Naive thymus-derived CD4-positive, alpha-beta T cell (primary cell): Measurements from ENCODE around the gene AP2M1. TPM values are rescaled to one million over a fixed set of nuclear protein-coding genes. Genes with fewer than 3 reads are reported as not detected.

Experiments
- ATAC-seq: fragments of 150-1000 bp; cut with Tn5 transposase; 2 replicates; pipeline ENCODE4 v1.10.0; 2021; ENCODE audit warnings: mild to moderate bottlenecking, moderate library complexity
- CTCF ChIA-PET: fragments of 350-600 bp; sonication (Branson Sonifier 250); formaldehyde crosslinking; loops from one replicate; lab custom pipeline; 2021; ENCODE audit warnings: antibody characterized with exemption; lab: Charles Lee
- POLR2A ChIA-PET: fragments of 350-600 bp; sonication (Branson Sonifier 250); formaldehyde crosslinking; loops from one replicate; lab custom pipeline; 2021; ENCODE audit warnings: antibody characterized with exemption, inconsistent platforms; lab: Charles Lee
- DNase-seq, 9 donors: peaks; one replicate each; pipeline versions ENCODE4 v3.0.0 to v3.0.0-alpha.2; 2020 to 2022; ENCODE audit warnings: mixed read lengths in 1 of 9
- H3K27ac ChIP-seq: one replicate; pipeline ENCODE4 v1.7.0; 2013; ENCODE audit warnings: mild to moderate bottlenecking, low read depth, low read length, moderate library complexity
- H3K27me3 ChIP-seq, 2 donors: one replicate each; pipeline ENCODE4 v1.7.0; 2013; ENCODE audit warnings: low read length in 2 of 2, mild to moderate bottlenecking in 2 of 2, moderate library complexity in 2 of 2; ENCODE audit not compliant: control insufficient read depth in 2 of 2, insufficient read depth in 2 of 2
- H3K36me3 ChIP-seq, 3 experiments: 1 replicate in 2 of 3; 2 replicates in 1 of 3; pipeline ENCODE4 v1.7.0; 2013; ENCODE audit warnings: low read length in 3 of 3, mild to moderate bottlenecking in 3 of 3, moderate library complexity in 1 of 3; ENCODE audit not compliant: insufficient read depth in 3 of 3, control insufficient read depth in 2 of 3
- H3K4me1 ChIP-seq, 2 donors: one replicate each; pipeline ENCODE4 v1.7.0; 2013; ENCODE audit warnings: low read length in 2 of 2, mild to moderate bottlenecking in 2 of 2, moderate library complexity in 1 of 2; ENCODE audit not compliant: control insufficient read depth in 2 of 2, insufficient read depth in 2 of 2
- H3K4me3 ChIP-seq: 2 replicates; pipeline ENCODE4 v1.7.0; 2013; ENCODE audit warnings: mild to moderate bottlenecking, low read length
- H3K9me3 ChIP-seq, 3 experiments: 1 replicate in 2 of 3; 2 replicates in 1 of 3; pipeline ENCODE4 v1.7.0; 2013; ENCODE audit warnings: low read length in 3 of 3; ENCODE audit not compliant: control insufficient read depth in 2 of 3
- H3K27ac Mint-ChIP-seq, 9 donors: one replicate each; pipeline ENCODE4 v1.8.0; 2020 to 2022; ENCODE audit warnings: mixed read lengths in 9 of 9, mild to moderate bottlenecking in 8 of 9, moderate library complexity in 5 of 9, inconsistent platforms in 2 of 9
- H3K27me3 Mint-ChIP-seq, 5 donors: one replicate each; pipeline ENCODE4 v1.8.0; 2021 to 2022; ENCODE audit warnings: mixed read lengths in 5 of 5, mild to moderate bottlenecking in 1 of 5
- H3K36me3 Mint-ChIP-seq, 5 donors: one replicate each; pipeline ENCODE4 v1.8.0; 2020 to 2022; ENCODE audit warnings: mixed read lengths in 5 of 5, mild to moderate bottlenecking in 3 of 5, inconsistent platforms in 1 of 5
- H3K4me1 Mint-ChIP-seq, 7 donors: one replicate each; pipeline ENCODE4 v1.8.0; 2020 to 2022; ENCODE audit warnings: mixed read lengths in 7 of 7, mild to moderate bottlenecking in 3 of 7, inconsistent platforms in 1 of 7
- H3K4me3 Mint-ChIP-seq, 10 donors: one replicate each; pipeline ENCODE4 v1.8.0; 2020 to 2022; ENCODE audit warnings: mild to moderate bottlenecking in 10 of 10, mixed read lengths in 10 of 10, moderate library complexity in 6 of 10, inconsistent platforms in 2 of 10
- H3K9me3 Mint-ChIP-seq, 11 donors: one replicate each; pipeline ENCODE4 v1.8.0; 2020 to 2022; ENCODE audit warnings: mixed read lengths in 11 of 11, mild to moderate bottlenecking in 4 of 11, inconsistent platforms in 1 of 11, moderate library complexity in 1 of 11
- intact Hi-C, 2 donors: fragments of 100-400 bp; cut with micrococcal nuclease; formaldehyde crosslinking; loops; one replicate each; pipeline ENCODE4 v1.15.1; 2023
- polyA plus RNA-seq, 2 donors: library from polyadenylated mRNA; unstranded; fragments of 300-500 nt; fragmentation: Illumina TruSeq; gene quantifications; one replicate each; pipeline ENCODE4 v1.2.3, GENCODE V29; 2021
- total RNA-seq, 6 experiments: library from RNA in 5 of 6; stranded (reverse) in 5 of 6; gene quantifications; 1 replicate in 5 of 6; 2 replicates in 1 of 6; pipeline ENCODE4 v1.2.3 and lab custom pipeline; 2021 to 2026

The AP2M1 gene
- total and polyA plus RNA-seq, 7 experiments from 2014 or later = 111 to 261 (median 188) TPM

GRCh38 chr3:184177767-184178306 lies 3.2 kb downstream of the AP2M1 start:
- no peaks in the 10 kb centered on the region for H3K27me3 Mint-ChIP-seq
- peak overlapping the region in 2 of 9 donors; percentile 38 to 43 for H3K27ac Mint-ChIP-seq
- Histone ChIP-seq H3K27me3 (no peaks in the 10 kb centered on the region), H3K9me3 (no peaks in the 10 kb centered on the region), H3K4me3 (no peak overlapping the region), H3K36me3 (peaks cover 18 to 66% (median 21%) of the 10 kb centered on the region in 3 experiments), H3K4me1 (peaks cover 18 to 20% of the 10 kb centered on the region in 2 donors), H3K27ac (no peak overlapping the region)
- POLR2A ChIA-PET = interaction anchor here (0.6 to 1.7 kb wide), 3 partner anchors 8 to 1383 kb away, joined by 3 to 9 read pairs (median 5); partner anchors contain the start of gene ABCF3
- peaks cover 3 to 31% (median 9%) of the 10 kb centered on the region in 5 donors for H3K36me3 Mint-ChIP-seq
- H3K4me3 Mint-ChIP-seq = peak overlapping the region in 5 of 10 donors; percentile 1 to 40 (median 36)
- no peaks in the 10 kb centered on the region for H3K9me3 Mint-ChIP-seq
- CTCF ChIA-PET = no interaction called here
- ATAC-seq (no peak), DNase-seq (no peak)
- intact Hi-C loops = loop anchor here in 1 of 2 donors (10.0 kb wide), 1 partner anchor 543 kb away; the partner anchor contains the start of gene KLHL24
- H3K4me1 Mint-ChIP-seq = peaks cover 14 to 46% (median 38%) of the 10 kb centered on the region in 7 donors

GRCh38 chr3:184178521-184179138 lies 4.0 kb downstream of the AP2M1 start:
- peaks cover 18 to 20% of the 10 kb centered on the region in 2 donors for H3K4me1 ChIP-seq
- Mint-ChIP-seq H3K4me1 (peaks cover 14 to 46% (median 38%) of the 10 kb centered on the region in 7 donors), H3K27me3 (no peaks in the 10 kb centered on the region), H3K9me3 (no peaks in the 10 kb centered on the region), H3K27ac (peak overlapping the region in 1 of 9 donors; percentile 65), H3K36me3 (peaks cover 4 to 34% (median 9%) of the 10 kb centered on the region in 5 donors), H3K4me3 (peak overlapping the region in 3 of 10 donors; percentile 34 to 40 (median 36))
- intact Hi-C loops = loop anchor here in 1 of 2 donors (10.0 kb wide), 1 partner anchor 544 kb away; the partner anchor contains the start of gene KLHL24
- ChIA-PET POLR2A (interaction anchor here (0.6 kb wide), 1 partner anchor 1383 kb away, joined by 5 read pairs; no protein-coding TSS in a partner anchor), CTCF (no interaction called here)
- H3K36me3 ChIP-seq = peaks cover 18 to 74% (median 24%) of the 10 kb centered on the region in 3 experiments
- no peaks in the 10 kb centered on the region for H3K9me3 ChIP-seq
- no peak for DNase-seq
- ATAC-seq = no peak
- no peak overlapping the region for H3K4me3 ChIP-seq
- no peak overlapping the region for H3K27ac ChIP-seq
- H3K27me3 ChIP-seq = no peaks in the 10 kb centered on the region

GRCh38 chr3:184180165-184180564 lies 5.5 kb downstream of the AP2M1 start:
- peaks cover 17 to 43% (median 34%) of the 10 kb centered on the region in 7 donors for H3K4me1 Mint-ChIP-seq
- Histone ChIP-seq H3K9me3 (no peaks in the 10 kb centered on the region), H3K36me3 (peaks cover 18 to 77% (median 24%) of the 10 kb centered on the region in 3 experiments), H3K27me3 (no peaks in the 10 kb centered on the region), H3K4me1 (peaks cover 19 to 21% of the 10 kb centered on the region in 2 donors), H3K27ac (no peak overlapping the region), H3K4me3 (no peak overlapping the region)
- intact Hi-C loops = no loop called here
- H3K27ac Mint-ChIP-seq = no peak overlapping the region
- peaks cover 4 to 37% (median 9%) of the 10 kb centered on the region in 5 donors for H3K36me3 Mint-ChIP-seq
- no peak overlapping the region for H3K4me3 Mint-ChIP-seq
- ATAC-seq (no peak), DNase-seq (no peak)
- POLR2A ChIA-PET = no interaction called here
- H3K27me3 Mint-ChIP-seq = no peaks in the 10 kb centered on the region
- no peaks in the 10 kb centered on the region for H3K9me3 Mint-ChIP-seq
- CTCF ChIA-PET = no interaction called here

- CTCF ChIA-PET = no interaction called here
- no peak for DNase-seq
- no peak for ATAC-seq
- peaks cover 17 to 42% (median 30%) of the 10 kb centered on the region in 7 donors for H3K4me1 Mint-ChIP-seq
- H3K27me3 Mint-ChIP-seq = no peaks in the 10 kb centered on the region
- Histone ChIP-seq H3K36me3 (peaks cover 18 to 81% (median 24%) of the 10 kb centered on the region in 3 experiments), H3K27me3 (no peaks in the 10 kb centered on the region), H3K4me1 (peaks cover 14 to 16% of the 10 kb centered on the region in 2 donors), H3K4me3 (no peak overlapping the region), H3K27ac (no peak overlapping the region), H3K9me3 (no peaks in the 10 kb centered on the region)
- intact Hi-C loops = no loop called here
- no peaks in the 10 kb centered on the region for H3K9me3 Mint-ChIP-seq
- no peak overlapping the region for H3K4me3 Mint-ChIP-seq
- POLR2A ChIA-PET = interaction anchor here (0.8 kb wide), 1 partner anchor 23 kb away, joined by 3 read pairs; no protein-coding TSS in a partner anchor
- peak overlapping the region in 1 of 9 donors; percentile 12 for H3K27ac Mint-ChIP-seq
- H3K36me3 Mint-ChIP-seq = peaks cover 4 to 37% (median 9%) of the 10 kb centered on the region in 5 donors
These were observed 6.9 kb downstream of the AP2M1 start for GRCh38 chr3:184181596-184181995.

GRCh38 chr3:184183679-184184078 lies 9.0 kb downstream of the AP2M1 start:
- Histone ChIP-seq H3K27me3 (no peaks in the 10 kb centered on the region), H3K9me3 (no peaks in the 10 kb centered on the region), H3K4me1 (peaks cover 18 to 24% of the 10 kb centered on the region in 2 donors), H3K27ac (no peak overlapping the region), H3K4me3 (no peak overlapping the region), H3K36me3 (peaks cover 18 to 73% (median 24%) of the 10 kb centered on the region in 3 experiments)
- H3K4me3 Mint-ChIP-seq = no peak overlapping the region
- ChIA-PET POLR2A (interaction anchor here (0.9 to 1.0 kb wide), 2 partner anchors 9 to 49 kb away, joined by 3 to 5 read pairs; partner anchors contain the start of gene AP2M1), CTCF (no interaction called here)
- H3K4me1 Mint-ChIP-seq = peaks cover 27 to 43% (median 32%) of the 10 kb centered on the region in 7 donors
- ATAC-seq (no peak), DNase-seq (no peak)
- peaks cover 4 to 42% (median 9%) of the 10 kb centered on the region in 5 donors for H3K36me3 Mint-ChIP-seq
- intact Hi-C loops = loop anchor here in 1 of 2 donors (2.0 kb wide), 1 partner anchor 179 kb away; no protein-coding TSS in a partner anchor
- peak overlapping the region in 3 of 9 donors; percentile 12 to 74 (median 20) for H3K27ac Mint-ChIP-seq
- H3K27me3 Mint-ChIP-seq = no peaks in the 10 kb centered on the region
- H3K9me3 Mint-ChIP-seq = no peaks in the 10 kb centered on the region

GRCh38 chr3:184184546-184185230 lies 10.0 kb downstream of the AP2M1 start:
- peaks cover 18 to 24% of the 10 kb centered on the region in 2 donors for H3K4me1 ChIP-seq
- Mint-ChIP-seq H3K36me3 (peaks cover 4 to 43% (median 9%) of the 10 kb centered on the region in 5 donors), H3K4me3 (peak overlapping the region in 9 of 10 donors; percentile 91 to 100 (median 98)), H3K27me3 (no peaks in the 10 kb centered on the region), H3K9me3 (no peaks in the 10 kb centered on the region), H3K27ac (peak overlapping the region; percentile 83 to 98 (median 97)), H3K4me1 (peaks cover 27 to 47% (median 38%) of the 10 kb centered on the region in 7 donors)
- ChIA-PET CTCF (no interaction called here), POLR2A (interaction anchor here (0.6 to 1.8 kb wide), 5 partner anchors 8 to 50 kb away, joined by 3 to 15 read pairs (median 5); partner anchors contain the start of gene AP2M1)
- DNase-seq (no peak), ATAC-seq (no peak)
- H3K4me3 ChIP-seq = no peak overlapping the region
- peaks cover 18 to 73% (median 22%) of the 10 kb centered on the region in 3 experiments for H3K36me3 ChIP-seq
- no peaks in the 10 kb centered on the region for H3K27me3 ChIP-seq
- H3K27ac ChIP-seq = no peak overlapping the region
- intact Hi-C loops = loop anchor here (1.0 to 5.0 kb wide), 10 partner anchors 10 to 1403 kb away; partner anchors contain the start of genes DVL3 (in 2 of the 2), AP2M1 (in 1 of the 2), MCCC1 (in 1 of the 2) and PARL (in 1 of the 2)
- no peaks in the 10 kb centered on the region for H3K9me3 ChIP-seq
